SU-DHL-6 (cell line): ENCODE measurements around the gene CDH23.

Experiments
- CTCF ChIP-seq: fragments of 200-600 bp; sonication (generic); IDR thresholded peaks from one replicate; pipeline ENCODE4 v1.5.1; 2017; ENCODE audit warnings: antibody characterized with exemption, mild to moderate bottlenecking, low read length, moderate library complexity; ENCODE audit not compliant: insufficient read depth, poor library complexity, severe bottlenecking
- EZH2phosphoT487 ChIP-seq: fragments of 200-600 bp; sonication (generic), shearing (Covaris generic); conservative IDR thresholded peaks from 2 replicates; pipeline ENCODE4 v1.6.1; 2018; ENCODE audit warnings: mild to moderate bottlenecking, antibody characterized with exemption, low read length, moderate library complexity, mixed read lengths

- TF ChIP-seq CTCF (no peak), EZH2phosphoT487 (no peak)
Measured at GRCh38 chr10:71857934-71858890, 461.5 kb downstream of the CDH23 start.
